GM12878 (cell line): ENCODE measurements around the gene TIMM17B. TPM values are rescaled to one million over a fixed set of nuclear protein-coding genes. Genes with fewer than 3 reads are reported as not detected.
A peak's percentile ranks its signal among the peaks of the same experiment; 100 is the strongest.

ENCODE experiments used
- CBX5 ChIP-seq: sonication (generic); IDR thresholded peaks from 2 replicates; pipeline ENCODE4 v1.6.1; 2016; ENCODE audit warnings: low read depth, moderate library complexity, mild to moderate bottlenecking, inconsistent platforms
- DPF2 ChIP-seq: fragments of 450-650 bp; IDR thresholded peaks from 2 replicates; pipeline ENCODE4 v1.6.1; 2017; ENCODE audit warnings: mild to moderate bottlenecking
- EP300 ChIP-seq, 2 experiments: fragments of 150-350 bp in 1 of 2; IDR thresholded peaks; 2 replicates each; pipeline ENCODE4 v1.6.1; 2011 to 2012; ENCODE audit warnings: low read depth in 2 of 2, low read length in 2 of 2, borderline replicate concordance in 1 of 2, improper control_type of control experiment in 1 of 2, inconsistent platforms in 1 of 2; ENCODE audit not compliant: control insufficient read depth in 1 of 2
- MYB ChIP-seq: fragments of 150-350 bp; IDR thresholded peaks from 2 replicates; pipeline ENCODE4 v1.6.1; 2014; ENCODE audit warnings: mild to moderate bottlenecking, low read depth, low read length, borderline replicate concordance
- polyA plus RNA-seq, 11 experiments: library from polyadenylated mRNA; depleted of rRNA in 4 of 11; unstranded in 6 of 11; stranded (reverse) in 5 of 11; fragments of >200 nt; fragmentation: Nextera tagmentation in 4 of 11; fragmentation: Illumina TruSeq in 1 of 11; extraction: Ambion mirVana in 4 of 11; extraction: Trizol in 1 of 11; gene quantifications; 1 replicate in 1 of 11; 2 replicates in 10 of 11; pipeline versions ENCODE4 v1.2.1 to v1.2.3, GENCODE V29; 2011 to 2016; ENCODE audit warnings: inconsistent platforms in 2 of 11, missing spikeins in 2 of 11, low read depth in 1 of 11
- total RNA-seq, 4 experiments: library from RNA; depleted of rRNA in 3 of 4; stranded (reverse); fragments of >200 nt in 3 of 4; fragmentation: Illumina TruSeq in 1 of 4; extraction: Trizol in 1 of 4; gene quantifications; 2 replicates each; pipeline versions ENCODE4 v1.2.1 to v1.2.3, GENCODE V29; 2013 to 2021
- TF ChIP-seq, protein P1 (sequence below): fragments of 450-650 bp; conservative IDR thresholded peaks from 2 replicates; pipeline ENCODE4 v1.6.1; 2017; ENCODE audit warnings: mild to moderate bottlenecking, moderate library complexity
- TF ChIP-seq, protein P2 (sequence below): fragments of 450-650 bp; IDR thresholded peaks from 2 replicates; pipeline ENCODE4 v1.6.1; 2017; ENCODE audit warnings: mild to moderate bottlenecking, low read depth, inconsistent platforms; ENCODE audit not compliant: poor library complexity, severe bottlenecking

The TIMM17B gene
- total and polyA plus RNA-seq, 10 of the 15 experiments (the other 5 are each of a cell fraction or from before 2014, with no cell fraction given): 4.5 to 88.7 (median 47.5) TPM

DNA sequence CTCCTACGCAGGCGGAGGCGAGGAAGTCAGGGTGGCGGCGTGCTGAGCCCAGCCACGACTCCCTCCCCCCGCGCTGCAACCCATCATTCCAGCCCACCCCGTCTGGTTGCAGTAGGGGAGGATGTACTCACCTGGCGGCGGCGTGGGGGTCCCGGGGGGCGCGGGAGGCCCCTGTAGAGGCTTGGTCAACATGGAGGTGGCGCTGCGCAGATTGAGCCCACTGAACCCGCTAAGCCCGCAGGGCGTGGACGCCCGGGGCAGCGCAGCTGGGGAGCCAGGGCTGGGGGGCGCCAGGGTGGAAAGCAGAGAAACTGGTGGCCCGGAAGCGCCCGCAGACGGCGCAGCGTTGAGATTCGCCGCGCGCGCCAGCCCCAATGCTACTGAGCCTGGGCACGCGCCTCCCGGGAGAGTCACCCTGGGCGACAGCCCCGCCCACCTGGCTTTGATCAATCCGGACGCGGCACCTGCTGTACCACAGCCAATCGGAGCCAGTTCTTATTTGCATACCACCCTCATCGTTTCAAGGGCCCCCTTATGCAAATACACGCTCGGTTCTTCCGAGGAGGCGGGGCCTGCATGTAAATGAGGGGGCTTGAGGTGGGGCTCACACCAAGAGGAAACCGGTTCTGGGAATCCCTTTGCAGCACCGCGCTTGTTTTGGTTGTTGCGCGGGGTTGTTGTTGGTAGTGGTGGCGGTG, 21.2 kb upstream of the TIMM17B start, which contains the start of gene PIM2 (continued):
- TF ChIP-seq, protein P1, sequence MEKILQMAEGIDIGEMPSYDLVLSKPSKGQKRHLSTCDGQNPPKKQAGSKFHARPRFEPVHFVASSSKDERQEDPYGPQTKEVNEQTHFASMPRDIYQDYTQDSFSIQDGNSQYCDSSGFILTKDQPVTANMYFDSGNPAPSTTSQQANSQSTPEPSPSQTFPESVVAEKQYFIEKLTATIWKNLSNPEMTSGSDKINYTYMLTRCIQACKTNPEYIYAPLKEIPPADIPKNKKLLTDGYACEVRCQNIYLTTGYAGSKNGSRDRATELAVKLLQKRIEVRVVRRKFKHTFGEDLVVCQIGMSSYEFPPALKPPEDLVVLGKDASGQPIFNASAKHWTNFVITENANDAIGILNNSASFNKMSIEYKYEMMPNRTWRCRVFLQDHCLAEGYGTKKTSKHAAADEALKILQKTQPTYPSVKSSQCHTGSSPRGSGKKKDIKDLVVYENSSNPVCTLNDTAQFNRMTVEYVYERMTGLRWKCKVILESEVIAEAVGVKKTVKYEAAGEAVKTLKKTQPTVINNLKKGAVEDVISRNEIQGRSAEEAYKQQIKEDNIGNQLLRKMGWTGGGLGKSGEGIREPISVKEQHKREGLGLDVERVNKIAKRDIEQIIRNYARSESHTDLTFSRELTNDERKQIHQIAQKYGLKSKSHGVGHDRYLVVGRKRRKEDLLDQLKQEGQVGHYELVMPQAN: peak; percentile 55; the same call in 1 of the 2 replicates
- TF ChIP-seq DPF2 (0 out of 2 replicates have a peak, but pooled peaks have one; percentile 20), MYB (no peak), EP300 (IDR thresholded peaks at IDR 0.05; ENCODE audit: borderline replicate concordance in 1 of 2, control insufficient read depth in 1 of 2, low read depth in 2 of 2, low read length in 2 of 2) (no peak), CBX5 (0 out of 2 replicates have a peak, but pooled peaks have one; percentile 31)
- TF ChIP-seq, protein P2, sequence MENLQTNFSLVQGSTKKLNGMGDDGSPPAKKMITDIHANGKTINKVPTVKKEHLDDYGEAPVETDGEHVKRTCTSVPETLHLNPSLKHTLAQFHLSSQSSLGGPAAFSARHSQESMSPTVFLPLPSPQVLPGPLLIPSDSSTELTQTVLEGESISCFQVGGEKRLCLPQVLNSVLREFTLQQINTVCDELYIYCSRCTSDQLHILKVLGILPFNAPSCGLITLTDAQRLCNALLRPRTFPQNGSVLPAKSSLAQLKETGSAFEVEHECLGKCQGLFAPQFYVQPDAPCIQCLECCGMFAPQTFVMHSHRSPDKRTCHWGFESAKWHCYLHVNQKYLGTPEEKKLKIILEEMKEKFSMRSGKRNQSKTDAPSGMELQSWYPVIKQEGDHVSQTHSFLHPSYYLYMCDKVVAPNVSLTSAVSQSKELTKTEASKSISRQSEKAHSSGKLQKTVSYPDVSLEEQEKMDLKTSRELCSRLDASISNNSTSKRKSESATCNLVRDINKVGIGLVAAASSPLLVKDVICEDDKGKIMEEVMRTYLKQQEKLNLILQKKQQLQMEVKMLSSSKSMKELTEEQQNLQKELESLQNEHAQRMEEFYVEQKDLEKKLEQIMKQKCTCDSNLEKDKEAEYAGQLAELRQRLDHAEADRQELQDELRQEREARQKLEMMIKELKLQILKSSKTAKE: no peak
